Mesodermal cell (in vitro differentiated cells): ENCODE measurements around the gene CTSZ.
"Not testable (repeated sequence)": the region's sequence is repeated elsewhere in the genome, so short reads cannot be mapped to it uniquely, and the experiment has no call there.

Experiments
- H3K27ac ChIP-seq: 2 replicates; pipeline ENCODE4 v1.7.0; 2013; ENCODE audit warnings: mild to moderate bottlenecking, low read depth, low read length, moderate library complexity; ENCODE audit not compliant: severe bottlenecking
- H3K36me3 ChIP-seq: 2 replicates; pipeline ENCODE4 v1.7.1; 2013; ENCODE audit warnings: mild to moderate bottlenecking, low read length, moderate library complexity; ENCODE audit not compliant: control insufficient read depth, insufficient read depth
- H3K4me1 ChIP-seq: one replicate; pipeline ENCODE4 v1.7.1; 2013; ENCODE audit warnings: mild to moderate bottlenecking, low read length; ENCODE audit not compliant: insufficient read depth, control insufficient read depth, poor library complexity, severe bottlenecking
- H3K4me3 ChIP-seq: 2 replicates; pipeline ENCODE4 v1.7.0; 2013; ENCODE audit warnings: low read length, control low read depth, mild to moderate bottlenecking; ENCODE audit not compliant: insufficient read depth, poor library complexity, severe bottlenecking; ENCODE audit errors: extremely low read depth
- H3K9me3 ChIP-seq: 2 replicates; pipeline ENCODE4 v1.7.1; 2013; ENCODE audit warnings: mild to moderate bottlenecking, low read length, moderate library complexity; ENCODE audit not compliant: control insufficient read depth
- WGBS, 2 experiments: methylation state at CpG; one replicate each; pipeline ENCODE4 v1.1.5; 2013; ENCODE audit warnings: missing lambda C conversion rate in 2 of 2; ENCODE audit not compliant: insufficient coverage in 2 of 2; 5-methylcytosine and 5-hydroxymethylcytosine counted together

Gene CTSZ

GRCh38 chr20:58987790-58988564 is 19.1 kb downstream of the CTSZ start:
- Histone ChIP-seq H3K4me1 (peaks cover 7% of the 10 kb centered on the region), H3K9me3 (no peaks in the 10 kb centered on the region), H3K36me3 (peaks cover 80% of the 10 kb centered on the region), H3K4me3 (no peak overlapping the region), H3K27ac (no peak overlapping the region)
- 93 to 98% methylated on average over 8 to 9 of the region's 9 CpGs for WGBS, 2 experiments

GRCh38 chr20:58986968-58987517 is 20.0 kb downstream of the CTSZ start:
- Histone ChIP-seq H3K27ac (no peak overlapping the region), H3K4me3 (no peak overlapping the region), H3K4me1 (peaks cover 7% of the 10 kb centered on the region), H3K36me3 (peaks cover 70% of the 10 kb centered on the region), H3K9me3 (no peaks in the 10 kb centered on the region)
- 91 to 99% methylated on average over 8 of the region's 8 CpGs for WGBS, 2 experiments

- Histone ChIP-seq H3K4me3 (no peak overlapping the region), H3K9me3 (no peaks in the 10 kb centered on the region), H3K27ac (no peak overlapping the region), H3K4me1 (peaks cover 7% of the 10 kb centered on the region), H3K36me3 (peaks cover 64% of the 10 kb centered on the region)
- WGBS, 2 experiments: 88 to 94% methylated on average over 6 to 9 of the region's 9 CpGs
Observed at GRCh38 chr20:58986286-58986967, 20.6 kb downstream of the CTSZ start.

- H3K36me3 ChIP-seq: peaks cover 57% of the 10 kb centered on the region
- 100% methylated on average over 1 of the region's 5 CpGs for WGBS, 2 experiments
Observed at GRCh38 chr20:58985656-58986055, 21.4 kb downstream of the CTSZ start.

GRCh38 chr20:58984691-58985090 is 22.4 kb downstream of the CTSZ start:
- Histone ChIP-seq H3K4me3 (no peak overlapping the region), H3K4me1 (peaks cover 7% of the 10 kb centered on the region), H3K9me3 (peaks cover 4% of the 10 kb centered on the region), H3K27ac (no peak overlapping the region), H3K36me3 (peaks cover 47% of the 10 kb centered on the region)
- 96% methylated on average over 6 of the region's 6 CpGs for WGBS, 2 experiments

More at GRCh38 chr20:58985656-58986055, 21.4 kb downstream of the CTSZ start:
- no peak overlapping the region for H3K27ac ChIP-seq
- H3K4me3 ChIP-seq: no peak overlapping the region
- H3K4me1 ChIP-seq: peaks cover 7% of the 10 kb centered on the region
- H3K9me3 ChIP-seq: peaks cover under 1% of the 10 kb centered on the region

GRCh38 chr20:58983115-58983468 is 24.0 kb downstream of the CTSZ start:
- H3K4me3 ChIP-seq, H3K27ac ChIP-seq, H3K9me3 ChIP-seq, H3K4me1 ChIP-seq: not testable (repeated sequence)
- peaks cover 31% of the 10 kb centered on the region for H3K36me3 ChIP-seq
- WGBS, 2 experiments: 100% methylated on average over 4 to 6 of the region's 12 CpGs

GRCh38 chr20:58982406-58983114 is 24.5 kb downstream of the CTSZ start:
- Histone ChIP-seq H3K9me3 (peaks cover 4% of the 10 kb centered on the region), H3K36me3 (peaks cover 26% of the 10 kb centered on the region), H3K4me3 (peak overlapping the region; percentile 77), H3K4me1 (peaks cover 7% of the 10 kb centered on the region), H3K27ac (no peak overlapping the region)
- WGBS, 2 experiments: 99 to 100% methylated on average over 9 to 10 of the region's 12 CpGs

- H3K27ac ChIP-seq: no peak overlapping the region
- WGBS, 2 experiments: 1 to 30% methylated on average over 15 to 20 of the region's 29 CpGs
- peaks cover 7% of the 10 kb centered on the region for H3K4me1 ChIP-seq
Observed at GRCh38 chr20:58981628-58982364, 25.3 kb downstream of the CTSZ start.

GRCh38 chr20:58980711-58981627 is 26.1 kb downstream of the CTSZ start, which contains the start of gene NELFCD:
TSS of gene NELFCD (plus strand) at chr20:58981256. CDS start at chr20:58981310, 54 bp downstream.
- Histone ChIP-seq H3K9me3 (peaks cover 4% of the 10 kb centered on the region), H3K27ac (peak within 1 kb of the TSS; percentile 53), H3K4me3 (peak within 1 kb of the TSS; percentile 77), H3K36me3 (peaks cover 10% of the 10 kb centered on the region), H3K4me1 (peaks cover 7% of the 10 kb centered on the region)
- 18 to 24% methylated on average over 53 to 71 of the region's 109 CpGs for WGBS, 2 experiments

More at GRCh38 chr20:58981628-58982364, 25.3 kb downstream of the CTSZ start:
- Histone ChIP-seq H3K36me3 (peaks cover 18% of the 10 kb centered on the region), H3K9me3 (peaks cover 4% of the 10 kb centered on the region), H3K4me3 (peak overlapping the region; percentile 77)
